Posterior vena cava (tissue), 2 donors: Measurements from ENCODE around the gene SRP19. TPM values are rescaled to one million over a fixed set of nuclear protein-coding genes. Genes with fewer than 3 reads are reported as not detected.

Experiments used
- DNase-seq: peaks from one replicate; pipeline ENCODE4 v3.0.0-alpha.2; 2020; ENCODE audit warnings: low spot score
- intact Hi-C, 2 donors: fragments of 100-400 bp; cut with DNase I; formaldehyde crosslinking; loops; one replicate each; pipeline versions ENCODE4 v1.14.1 to v1.14.2; 2022 to 2023
- total RNA-seq, 2 donors: library from RNA; stranded (reverse); fragmentation: NEBNext Ultra II Directional; extraction: Animal tissue kit (Norgen Biotek cat#: 25700); gene quantifications; one replicate each; pipeline ENCODE4 v1.2.1, GENCODE V29; 2021
- donor health status: DM: yes; HTN: yes; CAD: no.
- donor health status: DM: yes; HTN: yes; CAD: no.

Gene SRP19
- total RNA-seq, 2 donors from 2014 or later = 33.2 to 35.5 TPM

GRCh38 chr5:112914584-112914983 lies 53.5 kb downstream of the SRP19 start:
- no peak for DNase-seq
- intact Hi-C loops = no loop called here

DNA sequence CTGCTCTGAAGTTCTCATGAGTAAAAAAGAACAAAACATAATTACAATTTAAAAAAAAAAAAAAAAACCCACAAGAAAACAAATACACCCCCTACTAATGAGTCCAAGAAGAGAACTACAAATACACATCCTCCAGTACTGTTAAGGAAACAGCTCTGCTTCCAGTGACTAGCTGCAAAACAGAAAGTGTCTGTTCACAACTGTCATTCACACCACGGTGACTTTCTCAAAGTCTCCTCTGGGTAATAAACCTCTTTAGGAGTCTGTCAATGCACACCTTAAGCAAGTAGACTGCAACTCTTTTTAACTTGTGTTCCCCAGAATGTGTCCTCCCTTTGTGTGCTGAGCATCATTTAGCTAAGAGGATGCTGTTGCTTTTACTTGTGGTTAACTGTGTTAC lies 54.7 kb downstream of the SRP19 start:
- intact Hi-C loops = no loop called here
- no peak for DNase-seq

- no peak for DNase-seq
- intact Hi-C loops = no loop called here
Observed at GRCh38 chr5:112917453-112917995, 56.4 kb downstream of the SRP19 start.

DNA sequence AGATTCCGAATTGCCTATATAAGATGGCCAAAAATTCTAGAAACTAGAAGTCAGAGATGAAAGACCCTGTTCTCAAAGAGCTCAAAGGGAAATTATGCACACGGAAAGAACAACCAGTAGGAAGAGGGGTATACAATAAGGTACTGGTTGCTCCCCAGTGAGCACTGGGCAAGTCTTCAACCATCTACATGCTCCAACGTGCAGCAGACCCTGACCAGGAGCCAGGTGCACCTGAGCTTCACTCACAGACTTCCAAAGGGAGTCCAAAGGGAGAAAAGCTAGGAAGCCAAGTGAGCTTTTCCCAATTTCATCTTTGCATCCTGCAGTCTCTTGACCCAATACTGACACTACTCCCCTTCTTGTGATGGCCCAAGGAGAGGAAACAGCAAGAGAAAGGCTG lies 57.0 kb downstream of the SRP19 start:
- intact Hi-C loops = no loop called here
- DNase-seq = no peak

GRCh38 chr5:112918679-112919078 lies 57.6 kb downstream of the SRP19 start:
- DNase-seq = no peak
- intact Hi-C loops = no loop called here

Other genes starting within 250 kb of the SRP19 start
- gene APC, start 123.4 kb upstream of the SRP19 start, total RNA-seq = 10 to 100 TPM; 48.3 to 50.1 TPM
- gene REEP5, start 60.9 kb downstream of the SRP19 start, total RNA-seq = 10 to 100 TPM; 63.8 to 76.3 TPM
- gene DCP2, start 115.5 kb downstream of the SRP19 start, total RNA-seq = 10 to 100 TPM; 31.7 to 32.2 TPM